Dedifferentiated amniotic fluid mesenchymal stem cell (primary cell): ENCODE results near the gene WNT6.

Experiments used
- DNase-seq: peaks from one replicate; pipeline ENCODE4 v3.0.0-alpha.2; 2016; ENCODE audit errors: extremely low spot score

The WNT6 gene

GRCh38 chr2:218857371-218858137 is 2.1 kb upstream of the WNT6 start:
- DNase-seq: no peak

- DNase-seq: no peak
Measured at GRCh38 chr2:218858138-218858445, 1.5 kb upstream of the WNT6 start.

GRCh38 chr2:218858671-218859555 is 692 bp upstream of the WNT6 start:
- DNase-seq: no peak

- DNase-seq: no peak
Measured at GRCh38 chr2:218859988-218860831, 605 bp downstream of the WNT6 start.

- no peak for DNase-seq
Measured at GRCh38 chr2:218860950-218861381, 1.4 kb downstream of the WNT6 start.

- DNase-seq: no peak
Measured at GRCh38 chr2:218861645-218862318, 2.2 kb downstream of the WNT6 start.

GRCh38 chr2:218863021-218863520 is 3.5 kb downstream of the WNT6 start:
- no peak for DNase-seq

GRCh38 chr2:218865396-218865795 is 5.8 kb downstream of the WNT6 start:
- no peak for DNase-seq

- no peak for DNase-seq
Measured at GRCh38 chr2:218865999-218866398, 6.4 kb downstream of the WNT6 start.

- DNase-seq: no peak
Measured at GRCh38 chr2:218867900-218868299, 8.3 kb downstream of the WNT6 start.

- no peak for DNase-seq
Measured at GRCh38 chr2:218869064-218869463, 9.5 kb downstream of the WNT6 start.

GRCh38 chr2:218870984-218871344 is 11.4 kb downstream of the WNT6 start:
- no peak for DNase-seq

- DNase-seq: no peak
Measured at GRCh38 chr2:218871345-218872302, 12.0 kb downstream of the WNT6 start.

- no peak for DNase-seq
Measured at GRCh38 chr2:218872645-218873358, 13.2 kb downstream of the WNT6 start.

- no peak for DNase-seq
Measured at GRCh38 chr2:218873359-218874194, 14.0 kb downstream of the WNT6 start.

- DNase-seq: no peak
Measured at GRCh38 chr2:218875692-218876246, 16.2 kb downstream of the WNT6 start.

- DNase-seq: peak; percentile 67
Measured at GRCh38 chr2:218876562-218877219, 17.1 kb downstream of the WNT6 start.

GRCh38 chr2:218877331-218877730 is 17.7 kb downstream of the WNT6 start:
- DNase-seq: no peak
